ENCODE data around the gene RAD51AP2. TPM values are rescaled to one million over a fixed set of nuclear protein-coding genes. Genes with fewer than 3 reads are reported as not detected.

The RAD51AP2 gene
- total and polyA plus RNA-seq, 4 donors, result 0.46 TPM; not detected in 3

GRCh38 chr2:17557596-17557995 lies 39.4 kb upstream of the RAD51AP2 start:
- no peak overlapping the region for H3K4me3 ChIP-seq
- DNase-seq, result no peak
- TF ChIP-seq, protein P1, sequence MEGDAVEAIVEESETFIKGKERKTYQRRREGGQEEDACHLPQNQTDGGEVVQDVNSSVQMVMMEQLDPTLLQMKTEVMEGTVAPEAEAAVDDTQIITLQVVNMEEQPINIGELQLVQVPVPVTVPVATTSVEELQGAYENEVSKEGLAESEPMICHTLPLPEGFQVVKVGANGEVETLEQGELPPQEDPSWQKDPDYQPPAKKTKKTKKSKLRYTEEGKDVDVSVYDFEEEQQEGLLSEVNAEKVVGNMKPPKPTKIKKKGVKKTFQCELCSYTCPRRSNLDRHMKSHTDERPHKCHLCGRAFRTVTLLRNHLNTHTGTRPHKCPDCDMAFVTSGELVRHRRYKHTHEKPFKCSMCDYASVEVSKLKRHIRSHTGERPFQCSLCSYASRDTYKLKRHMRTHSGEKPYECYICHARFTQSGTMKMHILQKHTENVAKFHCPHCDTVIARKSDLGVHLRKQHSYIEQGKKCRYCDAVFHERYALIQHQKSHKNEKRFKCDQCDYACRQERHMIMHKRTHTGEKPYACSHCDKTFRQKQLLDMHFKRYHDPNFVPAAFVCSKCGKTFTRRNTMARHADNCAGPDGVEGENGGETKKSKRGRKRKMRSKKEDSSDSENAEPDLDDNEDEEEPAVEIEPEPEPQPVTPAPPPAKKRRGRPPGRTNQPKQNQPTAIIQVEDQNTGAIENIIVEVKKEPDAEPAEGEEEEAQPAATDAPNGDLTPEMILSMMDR (IDR thresholded peaks at IDR 0.05; ENCODE audit: control extremely low read depth, extremely low read depth), result no peak
- H3K36me3 ChIP-seq (ENCODE audit: control insufficient read depth in 4 of 4, insufficient read depth in 4 of 4, low read length in 4 of 4), result no peaks in the 10 kb centered on the region
- no peak overlapping the region for H3K9ac ChIP-seq (ENCODE audit: insufficient read depth in 1 of 2, low read length in 2 of 2)
- no peaks in the 10 kb centered on the region for H3K27me3 ChIP-seq (ENCODE audit: control insufficient read depth in 3 of 3, insufficient read depth in 3 of 3, low read length in 2 of 3)
- WGBS, 2 donors, result 71 to 74% methylated on average over 5 of the region's 5 CpGs
- H3K27ac ChIP-seq (ENCODE audit: low read depth in 1 of 2, low read length in 1 of 2), result no peak overlapping the region
- no peaks in the 10 kb centered on the region for H3K4me1 ChIP-seq (ENCODE audit: control insufficient read depth in 5 of 5, insufficient read depth in 5 of 5, low read length in 5 of 5)
- ATAC-seq (ENCODE audit: insufficient read depth, low FRiP score), result no peak
- H3K9me3 ChIP-seq (ENCODE audit: control insufficient read depth in 4 of 4, insufficient read depth in 3 of 4, low read length in 3 of 4), result no peaks in the 10 kb centered on the region

DNA sequence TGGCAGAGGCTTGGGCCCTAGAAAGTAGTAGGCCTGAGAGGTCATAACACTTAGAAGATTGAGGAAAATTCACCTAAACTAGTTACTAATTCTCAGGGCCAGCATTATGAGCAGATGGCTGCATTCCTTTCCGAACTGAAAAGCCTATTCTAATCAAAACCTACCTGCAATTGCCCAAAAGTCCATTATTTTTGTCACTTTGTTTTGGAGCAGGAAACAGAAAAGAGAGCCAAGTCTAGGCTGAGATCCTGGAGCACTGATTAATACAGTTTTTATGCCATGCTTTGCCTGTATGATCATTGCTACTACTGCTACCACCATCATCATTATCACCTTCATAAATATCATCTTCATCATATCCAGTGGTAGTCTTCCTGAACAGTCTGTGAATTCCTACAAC lies 36.9 kb upstream of the RAD51AP2 start:
- 74 to 80% methylated on average over 1 of the region's 1 CpG for WGBS, 2 donors
- no peak for ATAC-seq (ENCODE audit: insufficient read depth, low FRiP score)

DNA sequence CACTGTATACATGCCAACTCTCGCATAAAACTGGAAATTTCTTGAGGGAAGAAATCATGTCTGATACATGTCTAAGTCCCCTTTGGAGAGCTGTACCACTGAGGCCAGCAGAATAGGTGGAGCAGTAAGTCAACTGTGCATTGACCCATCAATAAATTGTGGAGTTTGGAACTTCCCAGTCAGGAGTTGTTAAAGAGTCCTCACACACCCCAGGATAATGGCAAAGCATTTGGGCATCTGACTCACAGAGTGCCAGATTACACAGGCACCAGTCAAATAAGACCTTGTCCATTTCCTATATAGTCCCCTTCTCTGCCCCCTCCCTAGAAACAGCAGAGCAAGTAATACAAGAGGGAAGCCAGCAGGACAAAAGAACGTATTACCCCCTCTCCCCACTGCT lies 32.7 kb upstream of the RAD51AP2 start:
- H3K27ac ChIP-seq (ENCODE audit: low read depth in 1 of 2, low read length in 1 of 2), result no peak overlapping the region
- no peaks in the 10 kb centered on the region for H3K27me3 ChIP-seq (ENCODE audit: control insufficient read depth in 3 of 3, insufficient read depth in 3 of 3, low read length in 2 of 3)
- TF ChIP-seq, protein P1 (IDR thresholded peaks at IDR 0.05; ENCODE audit: control extremely low read depth, extremely low read depth), result no peak
- WGBS, 2 donors, result 91 to 93% methylated on average over 2 of the region's 2 CpGs
- no peak overlapping the region for H3K4me3 ChIP-seq
- no peaks in the 10 kb centered on the region for H3K9me3 ChIP-seq (ENCODE audit: control insufficient read depth in 4 of 4, insufficient read depth in 3 of 4, low read length in 3 of 4)
- DNase-seq (no peak), ATAC-seq (ENCODE audit: insufficient read depth, low FRiP score) (no peak)
- H3K36me3 ChIP-seq (ENCODE audit: control insufficient read depth in 4 of 4, insufficient read depth in 4 of 4, low read length in 4 of 4), result no peaks in the 10 kb centered on the region
- H3K9ac ChIP-seq (ENCODE audit: insufficient read depth in 1 of 2, low read length in 2 of 2), result no peak overlapping the region
- no peaks in the 10 kb centered on the region for H3K4me1 ChIP-seq (ENCODE audit: control insufficient read depth in 5 of 5, insufficient read depth in 5 of 5, low read length in 5 of 5)

More for the DNA sequence above, 36.9 kb upstream of the RAD51AP2 start:
- Histone ChIP-seq H3K9me3 (ENCODE audit: control insufficient read depth in 4 of 4, insufficient read depth in 3 of 4, low read length in 3 of 4) (no peaks in the 10 kb centered on the region), H3K27ac (ENCODE audit: low read depth in 1 of 2, low read length in 1 of 2) (no peak overlapping the region), H3K9ac (ENCODE audit: insufficient read depth in 1 of 2, low read length in 2 of 2) (no peak overlapping the region), H3K4me3 (no peak overlapping the region), H3K27me3 (ENCODE audit: control insufficient read depth in 3 of 3, insufficient read depth in 3 of 3, low read length in 2 of 3) (no peaks in the 10 kb centered on the region), H3K36me3 (ENCODE audit: control insufficient read depth in 4 of 4, insufficient read depth in 4 of 4, low read length in 4 of 4) (no peaks in the 10 kb centered on the region), H3K4me1 (ENCODE audit: control insufficient read depth in 5 of 5, insufficient read depth in 5 of 5, low read length in 5 of 5) (no peaks in the 10 kb centered on the region)
- TF ChIP-seq, protein P1 (IDR thresholded peaks at IDR 0.05; ENCODE audit: control extremely low read depth, extremely low read depth), result no peak
- DNase-seq, result no peak

DNA sequence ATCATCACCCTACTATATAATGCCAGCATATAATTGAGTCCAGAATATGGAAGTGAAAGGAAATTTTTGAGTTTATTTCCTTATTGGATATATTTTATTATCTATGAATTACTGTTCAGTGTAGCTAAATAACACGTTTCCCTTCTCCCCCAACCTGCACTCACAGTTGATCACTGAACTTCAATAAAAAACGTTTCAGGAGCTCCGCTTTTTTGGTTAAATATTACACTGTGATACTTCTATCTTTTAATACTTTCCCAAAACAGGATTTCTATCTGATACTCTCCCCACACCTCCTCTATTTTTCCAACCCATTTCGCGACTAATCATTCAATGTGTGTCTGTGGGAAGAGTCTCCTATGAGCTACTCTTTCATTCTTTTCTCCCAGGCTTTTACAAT lies 29.5 kb upstream of the RAD51AP2 start:
- Histone ChIP-seq H3K9ac (ENCODE audit: insufficient read depth in 1 of 2, low read length in 2 of 2) (no peak overlapping the region), H3K4me1 (ENCODE audit: control insufficient read depth in 5 of 5, insufficient read depth in 5 of 5, low read length in 5 of 5) (peaks cover 0 to 17% (median 0%) of the 10 kb centered on the region in 5 donors), H3K9me3 (ENCODE audit: control insufficient read depth in 4 of 4, insufficient read depth in 3 of 4, low read length in 3 of 4) (no peaks in the 10 kb centered on the region), H3K36me3 (ENCODE audit: control insufficient read depth in 4 of 4, insufficient read depth in 4 of 4, low read length in 4 of 4) (no peaks in the 10 kb centered on the region), H3K27ac (ENCODE audit: low read depth in 1 of 2, low read length in 1 of 2) (no peak overlapping the region), H3K27me3 (ENCODE audit: control insufficient read depth in 3 of 3, insufficient read depth in 3 of 3, low read length in 2 of 3) (peaks cover 0 to 2% (median 1%) of the 10 kb centered on the region in 3 donors), H3K4me3 (no peak overlapping the region)
- DNase-seq, result no peak
- ATAC-seq (ENCODE audit: insufficient read depth, low FRiP score), result no peak
- TF ChIP-seq, protein P1 (IDR thresholded peaks at IDR 0.05; ENCODE audit: control extremely low read depth, extremely low read depth), result no peak
- WGBS, 2 donors, result 75 to 77% methylated on average over 5 of the region's 5 CpGs
